ENCODE data around the gene CPS1.

CPS1 gene

DNA sequence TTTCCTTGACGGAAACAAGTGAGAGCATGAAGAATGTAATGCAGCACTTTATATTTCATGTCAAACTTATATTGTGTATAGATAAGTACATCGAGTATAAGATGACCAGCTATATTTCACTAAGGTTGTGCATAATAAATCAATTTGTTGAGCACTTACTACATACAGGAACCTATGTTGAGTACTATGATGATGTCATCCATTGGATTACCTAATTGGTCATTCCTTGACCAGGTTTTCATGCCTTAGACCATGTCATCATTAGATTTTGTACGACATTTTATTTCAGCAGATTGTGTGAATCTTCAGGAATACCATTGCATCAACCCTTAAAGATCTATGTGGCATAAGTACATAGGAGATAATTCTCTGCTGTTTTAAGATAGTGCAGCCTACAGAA lies 119.7 kb downstream of the CPS1 start:
- Histone ChIP-seq H4K20me1 (ENCODE audit: insufficient read depth) (no peaks in the 10 kb centered on the region), H3K36me3 (ENCODE audit: insufficient read depth) (no peaks in the 10 kb centered on the region), H3K79me2 (ENCODE audit: insufficient read depth, low read depth) (no peaks in the 10 kb centered on the region), H3K27ac (no peak overlapping the region), H3K9ac (no peak overlapping the region), H3K4me2 (no peak overlapping the region), H3K4me3 (IDR thresholded peaks at IDR 0.05; ENCODE audit: insufficient read depth, low read depth, low read length) (no peak overlapping the region), H3K27me3 (ENCODE audit: insufficient read depth, low read depth) (no peaks in the 10 kb centered on the region), H2AFZ (ENCODE audit: low read depth) (no peak overlapping the region), H3K4me1 (ENCODE audit: low read depth, poor library complexity, severe bottlenecking) (no peaks in the 10 kb centered on the region)
- TF ChIP-seq, protein P1, sequence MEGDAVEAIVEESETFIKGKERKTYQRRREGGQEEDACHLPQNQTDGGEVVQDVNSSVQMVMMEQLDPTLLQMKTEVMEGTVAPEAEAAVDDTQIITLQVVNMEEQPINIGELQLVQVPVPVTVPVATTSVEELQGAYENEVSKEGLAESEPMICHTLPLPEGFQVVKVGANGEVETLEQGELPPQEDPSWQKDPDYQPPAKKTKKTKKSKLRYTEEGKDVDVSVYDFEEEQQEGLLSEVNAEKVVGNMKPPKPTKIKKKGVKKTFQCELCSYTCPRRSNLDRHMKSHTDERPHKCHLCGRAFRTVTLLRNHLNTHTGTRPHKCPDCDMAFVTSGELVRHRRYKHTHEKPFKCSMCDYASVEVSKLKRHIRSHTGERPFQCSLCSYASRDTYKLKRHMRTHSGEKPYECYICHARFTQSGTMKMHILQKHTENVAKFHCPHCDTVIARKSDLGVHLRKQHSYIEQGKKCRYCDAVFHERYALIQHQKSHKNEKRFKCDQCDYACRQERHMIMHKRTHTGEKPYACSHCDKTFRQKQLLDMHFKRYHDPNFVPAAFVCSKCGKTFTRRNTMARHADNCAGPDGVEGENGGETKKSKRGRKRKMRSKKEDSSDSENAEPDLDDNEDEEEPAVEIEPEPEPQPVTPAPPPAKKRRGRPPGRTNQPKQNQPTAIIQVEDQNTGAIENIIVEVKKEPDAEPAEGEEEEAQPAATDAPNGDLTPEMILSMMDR (conservative IDR thresholded peaks at IDR 0.05; ENCODE audit: low read depth, low read length), result no peak

DNA sequence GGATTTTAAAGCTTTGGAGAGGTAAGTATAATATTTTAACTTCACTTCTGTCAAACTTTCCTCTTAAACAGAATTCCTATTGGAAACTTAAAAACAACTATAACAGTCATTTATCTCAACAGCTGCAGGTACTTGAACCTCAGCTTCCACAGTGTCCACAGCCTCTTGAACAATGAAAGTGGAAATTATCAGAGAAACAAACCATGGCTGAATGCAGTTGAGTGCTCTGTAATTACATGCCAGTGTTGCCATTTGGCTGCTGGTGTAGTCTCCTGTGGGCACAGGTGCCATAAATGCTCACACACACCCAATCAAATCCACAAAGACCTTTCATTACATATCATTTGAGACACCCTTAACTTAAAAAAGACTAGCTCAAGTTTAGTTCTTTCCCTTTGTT lies 125.1 kb downstream of the CPS1 start:
- Histone ChIP-seq H3K4me3 (IDR thresholded peaks at IDR 0.05; ENCODE audit: insufficient read depth, low read depth, low read length) (no peak overlapping the region), H3K36me3 (ENCODE audit: insufficient read depth) (no peaks in the 10 kb centered on the region), H2AFZ (ENCODE audit: low read depth) (no peak overlapping the region)

DNA sequence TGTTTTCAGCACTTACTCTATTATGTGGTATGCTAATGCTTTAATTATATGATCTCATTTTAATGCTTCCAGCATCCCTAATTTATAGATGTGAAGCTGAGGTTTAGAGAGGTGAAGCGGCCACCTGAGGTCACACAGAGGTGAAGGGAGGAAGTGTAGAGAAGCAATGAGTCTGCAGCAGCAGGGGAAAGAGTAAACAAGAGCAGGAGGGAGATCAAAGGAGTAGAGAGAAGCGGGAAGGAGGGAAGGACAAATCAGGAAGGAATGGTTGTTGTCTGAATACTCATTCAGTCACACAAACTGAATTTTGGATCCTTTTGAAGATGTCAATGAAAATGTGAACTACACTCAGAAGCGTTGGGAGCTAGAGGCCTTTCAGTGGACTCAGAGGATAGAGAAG lies 130.0 kb downstream of the CPS1 start:
- Histone ChIP-seq H3K4me2 (no peak overlapping the region), H3K36me3 (ENCODE audit: insufficient read depth) (no peaks in the 10 kb centered on the region), H3K9ac (no peak overlapping the region), H3K79me2 (ENCODE audit: insufficient read depth, low read depth) (no peaks in the 10 kb centered on the region), H3K27me3 (ENCODE audit: insufficient read depth, low read depth) (no peaks in the 10 kb centered on the region), H3K4me1 (ENCODE audit: low read depth, poor library complexity, severe bottlenecking) (no peaks in the 10 kb centered on the region), H3K4me3 (IDR thresholded peaks at IDR 0.05; ENCODE audit: insufficient read depth, low read depth, low read length) (no peak overlapping the region), H4K20me1 (ENCODE audit: insufficient read depth) (no peaks in the 10 kb centered on the region), H2AFZ (ENCODE audit: low read depth) (no peak overlapping the region), H3K27ac (no peak overlapping the region)
- TF ChIP-seq, protein P1 (conservative IDR thresholded peaks at IDR 0.05; ENCODE audit: low read depth, low read length), result no peak

More for the DNA sequence above, 125.1 kb downstream of the CPS1 start:
- H3K4me2 ChIP-seq, result no peak overlapping the region
- TF ChIP-seq, protein P1 (conservative IDR thresholded peaks at IDR 0.05; ENCODE audit: low read depth, low read length), result no peak
- no peak overlapping the region for H3K9ac ChIP-seq
- no peaks in the 10 kb centered on the region for H3K79me2 ChIP-seq (ENCODE audit: insufficient read depth, low read depth)
- no peaks in the 10 kb centered on the region for H4K20me1 ChIP-seq (ENCODE audit: insufficient read depth)
- no peaks in the 10 kb centered on the region for H3K4me1 ChIP-seq (ENCODE audit: low read depth, poor library complexity, severe bottlenecking)
- no peaks in the 10 kb centered on the region for H3K27me3 ChIP-seq (ENCODE audit: insufficient read depth, low read depth)
- H3K27ac ChIP-seq, result no peak overlapping the region

DNA sequence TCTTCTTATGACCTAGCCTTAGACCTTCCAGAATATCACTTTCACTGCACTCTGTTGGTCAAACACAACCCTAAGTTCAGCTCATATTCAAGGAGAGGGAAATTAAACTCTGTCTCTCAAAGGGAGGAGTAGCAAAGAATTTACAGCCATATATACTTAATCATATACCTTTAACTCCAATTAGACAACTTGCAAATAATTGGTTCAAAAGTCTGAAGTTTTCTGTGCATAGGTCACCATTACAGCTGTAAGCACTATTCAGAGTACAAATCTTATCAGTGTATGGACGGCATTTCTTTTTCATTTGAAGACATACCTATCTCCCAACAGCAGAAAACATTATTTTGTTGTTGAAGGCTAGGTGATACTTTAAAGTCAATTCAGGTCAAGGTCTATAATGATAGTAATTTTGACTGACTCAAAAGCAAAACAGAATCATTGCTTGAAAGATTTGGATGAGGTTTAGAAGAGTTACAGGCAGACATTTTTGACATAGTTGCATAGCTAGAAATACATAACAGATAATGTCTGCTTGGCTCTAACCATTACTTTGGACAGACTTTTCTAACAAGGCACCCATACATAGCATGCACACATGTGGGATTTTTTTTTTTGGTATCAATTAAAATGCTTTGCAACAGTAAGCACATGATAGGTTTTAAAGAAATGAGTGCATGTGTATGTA lies 131.5 kb downstream of the CPS1 start:
- H3K27ac ChIP-seq, result no peak overlapping the region
- H3K4me2 ChIP-seq, result no peak overlapping the region
- no peak overlapping the region for H2AFZ ChIP-seq (ENCODE audit: low read depth)
- H3K36me3 ChIP-seq (ENCODE audit: insufficient read depth), result no peaks in the 10 kb centered on the region
- H3K79me2 ChIP-seq (ENCODE audit: insufficient read depth, low read depth), result no peaks in the 10 kb centered on the region
- no peak overlapping the region for H3K9ac ChIP-seq
- H4K20me1 ChIP-seq (ENCODE audit: insufficient read depth), result no peaks in the 10 kb centered on the region
- H3K27me3 ChIP-seq (ENCODE audit: insufficient read depth, low read depth), result no peaks in the 10 kb centered on the region
- TF ChIP-seq, protein P1 (conservative IDR thresholded peaks at IDR 0.05; ENCODE audit: low read depth, low read length), result no peak
- H3K4me1 ChIP-seq (ENCODE audit: low read depth, poor library complexity, severe bottlenecking), result no peaks in the 10 kb centered on the region
- no peak overlapping the region for H3K4me3 ChIP-seq (IDR thresholded peaks at IDR 0.05; ENCODE audit: insufficient read depth, low read depth, low read length)

All from KMS-11 (cell line).